MCF 10A (cell line): Measurements from ENCODE around the gene SSBP4. TPM values are rescaled to one million over a fixed set of nuclear protein-coding genes. Genes with fewer than 3 reads are reported as not detected.

ENCODE experiments used
- BruUV-seq: library from RNA; stranded (reverse); fragments of 400-500 nt; replicated peaks from 2 replicates; lab custom pipeline; 2021; lab: Mats Ljungman, UMichigan
- CTCF ChIA-PET: fragments of 300-600 bp; sonication (Branson Sonifier 250); formaldehyde crosslinking; extraction: SDS; loops from one replicate; lab custom pipeline; 2021; ENCODE audit warnings: antibody characterized with exemption, inconsistent platforms; lab: Yijun Ruan, JAX
- POLR2A ChIA-PET: fragments of 300-600, 350-650 bp; sonication (Branson Sonifier 250); formaldehyde crosslinking; extraction: SDS; loops from one replicate; lab custom pipeline; 2020; ENCODE audit warnings: antibody characterized with exemption, inconsistent platforms; lab: Yijun Ruan, JAX
- DNase-seq: peaks from one replicate; pipeline ENCODE4 v3.0.0-alpha.2; 2018; ENCODE audit not compliant: unreplicated experiment
- H3K27ac Mint-ChIP-seq: one replicate; pipeline ENCODE4 v1.8.0; 2022; ENCODE audit warnings: mild to moderate bottlenecking, low read depth, mixed read lengths; ENCODE audit not compliant: unreplicated experiment
- H3K27me3 Mint-ChIP-seq: one replicate; pipeline ENCODE4 v1.8.0; 2022; ENCODE audit warnings: mixed read lengths; ENCODE audit not compliant: insufficient read depth, unreplicated experiment
- H3K36me3 Mint-ChIP-seq: one replicate; pipeline ENCODE4 v1.8.0; 2022; ENCODE audit warnings: mild to moderate bottlenecking, moderate library complexity, mixed read lengths; ENCODE audit not compliant: insufficient read depth, unreplicated experiment
- H3K4me1 Mint-ChIP-seq: one replicate; pipeline ENCODE4 v1.8.0; 2022; ENCODE audit warnings: mixed read lengths; ENCODE audit not compliant: insufficient read depth, unreplicated experiment
- H3K4me3 Mint-ChIP-seq: one replicate; pipeline ENCODE4 v1.8.0; 2022; ENCODE audit warnings: mild to moderate bottlenecking, moderate library complexity, mixed read lengths; ENCODE audit not compliant: unreplicated experiment
- H3K9me3 Mint-ChIP-seq: one replicate; pipeline ENCODE4 v1.8.0; 2022; ENCODE audit warnings: mixed read lengths; ENCODE audit not compliant: unreplicated experiment
- intact Hi-C: fragments of 100-400 bp; cut with micrococcal nuclease; formaldehyde crosslinking; loops from 2 replicates; pipeline ENCODE4 v1.14.1; 2022
- total RNA-seq: library from RNA; stranded (reverse); gene quantifications from 2 replicates; pipeline ENCODE4 v1.2.3, GENCODE V29; 2022
- TF ChIP-seq, protein P1 (sequence below): fragments of 200-600 bp; IDR thresholded peaks from one replicate; pipeline ENCODE4 v1.8.0; 2022; ENCODE audit warnings: antibody characterized with exemption, mild to moderate bottlenecking; ENCODE audit not compliant: unreplicated experiment

Gene SSBP4
- total RNA-seq, 1 experiment from 2014 or later, result 26.3 TPM

DNA sequence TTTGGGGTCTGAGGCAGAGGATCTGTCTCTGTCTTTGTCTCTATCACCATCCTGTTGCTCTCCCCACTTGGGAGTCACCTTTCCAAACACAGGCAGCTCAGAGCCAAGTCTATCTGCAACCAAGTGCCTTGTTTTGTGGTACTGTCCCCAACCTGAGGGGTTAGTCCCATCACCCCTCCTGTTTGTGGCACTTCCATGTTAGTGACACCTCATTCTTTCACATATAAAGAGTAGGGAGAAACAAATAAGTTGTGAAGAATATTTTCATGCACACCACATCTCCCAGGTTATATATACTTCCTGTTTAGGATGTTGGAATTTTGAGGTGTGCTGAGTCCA lies 29.5 kb upstream of the SSBP4 start:
- no peaks in the 10 kb centered on the region for H3K27me3 Mint-ChIP-seq
- no peak for DNase-seq
- TF ChIP-seq, protein P1, sequence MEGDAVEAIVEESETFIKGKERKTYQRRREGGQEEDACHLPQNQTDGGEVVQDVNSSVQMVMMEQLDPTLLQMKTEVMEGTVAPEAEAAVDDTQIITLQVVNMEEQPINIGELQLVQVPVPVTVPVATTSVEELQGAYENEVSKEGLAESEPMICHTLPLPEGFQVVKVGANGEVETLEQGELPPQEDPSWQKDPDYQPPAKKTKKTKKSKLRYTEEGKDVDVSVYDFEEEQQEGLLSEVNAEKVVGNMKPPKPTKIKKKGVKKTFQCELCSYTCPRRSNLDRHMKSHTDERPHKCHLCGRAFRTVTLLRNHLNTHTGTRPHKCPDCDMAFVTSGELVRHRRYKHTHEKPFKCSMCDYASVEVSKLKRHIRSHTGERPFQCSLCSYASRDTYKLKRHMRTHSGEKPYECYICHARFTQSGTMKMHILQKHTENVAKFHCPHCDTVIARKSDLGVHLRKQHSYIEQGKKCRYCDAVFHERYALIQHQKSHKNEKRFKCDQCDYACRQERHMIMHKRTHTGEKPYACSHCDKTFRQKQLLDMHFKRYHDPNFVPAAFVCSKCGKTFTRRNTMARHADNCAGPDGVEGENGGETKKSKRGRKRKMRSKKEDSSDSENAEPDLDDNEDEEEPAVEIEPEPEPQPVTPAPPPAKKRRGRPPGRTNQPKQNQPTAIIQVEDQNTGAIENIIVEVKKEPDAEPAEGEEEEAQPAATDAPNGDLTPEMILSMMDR, result no peak
- H3K4me3 Mint-ChIP-seq, result peak overlapping the region; percentile 79
- intact Hi-C loops, result no loop called here
- POLR2A ChIA-PET, result interaction anchor here (0.6 to 5.5 kb wide), 5 partner anchors 8 to 110 kb away, joined by 3 to 44 read pairs (median 6); partner anchors contain the start of genes JUND and SSBP4
- no peaks in the 10 kb centered on the region for H3K9me3 Mint-ChIP-seq
- H3K36me3 Mint-ChIP-seq, result peaks cover 43% of the 10 kb centered on the region
- H3K27ac Mint-ChIP-seq, result no peak overlapping the region
- BruUV-seq, result no TSS peak
- CTCF ChIA-PET, result interaction anchor here (0.6 to 5.5 kb wide), 10 partner anchors 8 to 40 kb away, joined by 3 to 61 read pairs (median 8); partner anchors contain the start of gene LRRC25
- peaks cover 23% of the 10 kb centered on the region for H3K4me1 Mint-ChIP-seq

GRCh38 chr19:18390065-18390907 lies 28.9 kb upstream of the SSBP4 start:
- BruUV-seq, result no TSS peak
- H3K27me3 Mint-ChIP-seq, result no peaks in the 10 kb centered on the region
- no peaks in the 10 kb centered on the region for H3K9me3 Mint-ChIP-seq
- H3K36me3 Mint-ChIP-seq, result peaks cover 43% of the 10 kb centered on the region
- POLR2A ChIA-PET, result interaction anchor here (0.7 to 5.5 kb wide), 4 partner anchors 10 to 43 kb away, joined by 3 to 44 read pairs (median 5); partner anchors contain the start of gene SSBP4
- CTCF ChIA-PET, result interaction anchor here (0.6 to 5.5 kb wide), 8 partner anchors 17 to 576 kb away, joined by 3 to 61 read pairs (median 4); no protein-coding TSS in a partner anchor
- TF ChIP-seq, protein P1, result no peak
- intact Hi-C loops, result no loop called here
- H3K4me1 Mint-ChIP-seq, result peaks cover 20% of the 10 kb centered on the region
- DNase-seq, result peak; percentile 23
- peak overlapping the region; percentile 30 for H3K4me3 Mint-ChIP-seq
- H3K27ac Mint-ChIP-seq, result peak overlapping the region; percentile 2

GRCh38 chr19:18391509-18392075 lies 27.6 kb upstream of the SSBP4 start:
- Mint-ChIP-seq H3K4me1 (peaks cover 12% of the 10 kb centered on the region), H3K4me3 (no peak overlapping the region), H3K9me3 (no peaks in the 10 kb centered on the region), H3K27ac (no peak overlapping the region), H3K36me3 (peaks cover 36% of the 10 kb centered on the region), H3K27me3 (no peaks in the 10 kb centered on the region)
- TF ChIP-seq, protein P1, result no peak
- BruUV-seq, result no TSS peak
- CTCF ChIA-PET, result interaction anchor here (0.6 to 5.5 kb wide), 6 partner anchors 10 to 126 kb away, joined by 3 to 38 read pairs (median 4); no protein-coding TSS in a partner anchor
- intact Hi-C loops, result no loop called here
- POLR2A ChIA-PET, result interaction anchor here (0.5 to 1.6 kb wide), 5 partner anchors 9 to 180 kb away, joined by 3 to 7 read pairs (median 3); partner anchors contain the start of genes SSBP4 and UBA52
- no peak for DNase-seq

DNA sequence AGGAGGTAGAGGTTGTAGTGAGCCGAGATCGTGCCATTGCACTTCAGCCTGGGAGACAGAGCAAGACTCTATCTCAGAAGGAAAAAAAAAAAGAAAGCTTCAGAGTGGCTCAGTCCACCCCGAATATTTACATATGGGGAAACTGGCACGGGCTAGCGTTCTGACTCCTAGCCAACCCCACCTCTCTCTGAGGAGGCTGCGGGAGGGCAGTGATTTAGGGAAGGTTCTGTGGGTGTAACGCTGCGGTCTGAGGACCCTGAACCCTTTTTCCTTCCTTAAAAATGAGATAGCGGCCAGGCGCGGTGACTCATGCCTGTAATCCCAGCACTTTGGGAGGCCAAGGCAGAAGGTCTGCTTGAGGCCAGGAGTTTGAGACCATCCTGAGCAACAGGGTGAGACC lies 26.8 kb upstream of the SSBP4 start:
- H3K36me3 Mint-ChIP-seq, result peaks cover 32% of the 10 kb centered on the region
- ChIA-PET CTCF (interaction anchor here (1.7 to 5.5 kb wide), 2 partner anchors 9 to 43 kb away, joined by 5 to 38 read pairs; no protein-coding TSS in a partner anchor), POLR2A (interaction anchor here (1.5 kb wide), 2 partner anchors 10 to 113 kb away, joined by 3 to 4 read pairs; no protein-coding TSS in a partner anchor)
- no peaks in the 10 kb centered on the region for H3K27me3 Mint-ChIP-seq
- H3K27ac Mint-ChIP-seq, result no peak overlapping the region
- TF ChIP-seq, protein P1, result no peak
- DNase-seq, result no peak
- no peaks in the 10 kb centered on the region for H3K9me3 Mint-ChIP-seq
- H3K4me1 Mint-ChIP-seq, result peaks cover 10% of the 10 kb centered on the region
- intact Hi-C loops, result no loop called here
- BruUV-seq, result no TSS peak
- H3K4me3 Mint-ChIP-seq, result no peak overlapping the region
